Glutamatergic neuron (in vitro differentiated cells): ENCODE results near the gene PRCD. TPM values are rescaled to one million over a fixed set of nuclear protein-coding genes. Genes with fewer than 3 reads are reported as not detected.

Source experiments
- DNase-seq: peaks from one replicate; pipeline ENCODE4 v3.0.0; 2022
- H3K27ac Mint-ChIP-seq: one replicate; pipeline ENCODE4 v1.8.0; 2020; ENCODE audit warnings: mild to moderate bottlenecking, mixed read lengths, inconsistent platforms; ENCODE audit not compliant: unreplicated experiment
- H3K27me3 Mint-ChIP-seq: one replicate; pipeline ENCODE4 v1.8.0; 2020; ENCODE audit warnings: mild to moderate bottlenecking, moderate library complexity, mixed read lengths, inconsistent platforms; ENCODE audit not compliant: unreplicated experiment
- H3K36me3 Mint-ChIP-seq: one replicate; pipeline ENCODE4 v1.8.0; 2020; ENCODE audit warnings: mild to moderate bottlenecking, mixed read lengths, inconsistent platforms; ENCODE audit not compliant: unreplicated experiment
- H3K4me1 Mint-ChIP-seq: one replicate; pipeline ENCODE4 v1.8.0; 2020; ENCODE audit warnings: mild to moderate bottlenecking, low read depth, mixed read lengths, inconsistent platforms; ENCODE audit not compliant: unreplicated experiment
- H3K4me3 Mint-ChIP-seq: one replicate; pipeline ENCODE4 v1.8.0; 2020; ENCODE audit warnings: mild to moderate bottlenecking, mixed read lengths, inconsistent platforms; ENCODE audit not compliant: unreplicated experiment
- H3K9me3 Mint-ChIP-seq: one replicate; pipeline ENCODE4 v1.8.0; 2020; ENCODE audit warnings: mild to moderate bottlenecking, moderate library complexity, mixed read lengths, inconsistent platforms; ENCODE audit not compliant: unreplicated experiment
- total RNA-seq: library from RNA; stranded (reverse); fragmentation: NEBNext Ultra II Directional; extraction: Animal tissue kit (Norgen Biotek cat#: 25700); gene quantifications from one replicate; pipeline ENCODE4 v1.2.1, GENCODE V29; 2021; ENCODE audit not compliant: unreplicated experiment
- TF ChIP-seq, protein P1 (sequence below): fragments of 200-600 bp; sonication (generic); IDR thresholded peaks from one replicate; pipeline ENCODE4 v1.5.0; 2021; ENCODE audit not compliant: partially characterized antibody, unreplicated experiment

The PRCD gene
- total RNA-seq, 1 donor from 2014 or later, result 1.4 TPM

DNA sequence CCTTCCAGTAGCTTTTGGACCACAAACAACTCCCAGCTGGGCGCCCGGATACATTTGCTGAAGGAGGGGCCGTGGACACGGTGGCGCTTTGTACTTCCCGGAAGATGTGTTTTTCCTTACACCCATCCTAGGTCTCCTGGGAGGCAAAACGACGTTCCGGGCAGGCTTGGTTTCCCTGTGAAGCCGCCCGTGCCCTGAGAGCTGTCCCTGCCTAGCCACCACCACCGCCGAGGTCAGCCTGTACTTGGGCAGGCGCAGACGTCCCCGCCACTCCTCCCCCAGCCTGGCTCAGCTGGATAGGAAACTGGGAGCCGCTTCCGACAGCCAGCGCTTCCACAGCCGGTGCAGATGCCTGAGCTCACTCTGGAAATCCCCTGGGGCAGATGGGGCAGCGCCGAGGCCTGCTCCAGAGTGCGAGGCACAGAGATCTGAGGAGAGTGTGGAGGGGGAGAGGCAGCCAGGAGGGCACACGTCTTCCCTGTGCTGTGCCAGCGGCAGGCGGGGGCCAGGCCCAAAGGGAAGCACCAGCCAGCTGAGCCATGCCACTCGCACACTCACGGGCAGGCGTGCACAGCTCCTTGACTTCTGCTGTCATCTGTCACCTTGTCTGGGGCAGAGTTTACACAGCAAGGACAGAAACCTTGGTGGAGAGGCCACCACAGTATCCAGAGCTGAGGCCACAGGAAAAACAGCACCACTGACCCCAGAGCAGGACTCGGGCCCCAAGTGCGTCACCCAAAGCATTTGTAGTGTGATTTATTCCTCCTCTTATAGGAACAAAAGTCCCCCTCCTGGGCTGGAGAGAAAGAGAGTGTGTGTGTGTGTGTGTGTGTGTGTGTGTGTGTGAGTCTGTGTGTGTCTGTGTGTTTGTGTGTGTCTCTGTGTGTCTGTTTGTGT, 41.6 kb upstream of the PRCD start:
- no peaks in the 10 kb centered on the region for H3K36me3 Mint-ChIP-seq
- peak overlapping the region; percentile 82 for H3K27ac Mint-ChIP-seq
- peaks cover 7% of the 10 kb centered on the region for H3K9me3 Mint-ChIP-seq
- DNase-seq, result peak; percentile 88
- TF ChIP-seq, protein P1, sequence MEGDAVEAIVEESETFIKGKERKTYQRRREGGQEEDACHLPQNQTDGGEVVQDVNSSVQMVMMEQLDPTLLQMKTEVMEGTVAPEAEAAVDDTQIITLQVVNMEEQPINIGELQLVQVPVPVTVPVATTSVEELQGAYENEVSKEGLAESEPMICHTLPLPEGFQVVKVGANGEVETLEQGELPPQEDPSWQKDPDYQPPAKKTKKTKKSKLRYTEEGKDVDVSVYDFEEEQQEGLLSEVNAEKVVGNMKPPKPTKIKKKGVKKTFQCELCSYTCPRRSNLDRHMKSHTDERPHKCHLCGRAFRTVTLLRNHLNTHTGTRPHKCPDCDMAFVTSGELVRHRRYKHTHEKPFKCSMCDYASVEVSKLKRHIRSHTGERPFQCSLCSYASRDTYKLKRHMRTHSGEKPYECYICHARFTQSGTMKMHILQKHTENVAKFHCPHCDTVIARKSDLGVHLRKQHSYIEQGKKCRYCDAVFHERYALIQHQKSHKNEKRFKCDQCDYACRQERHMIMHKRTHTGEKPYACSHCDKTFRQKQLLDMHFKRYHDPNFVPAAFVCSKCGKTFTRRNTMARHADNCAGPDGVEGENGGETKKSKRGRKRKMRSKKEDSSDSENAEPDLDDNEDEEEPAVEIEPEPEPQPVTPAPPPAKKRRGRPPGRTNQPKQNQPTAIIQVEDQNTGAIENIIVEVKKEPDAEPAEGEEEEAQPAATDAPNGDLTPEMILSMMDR, result no peak
- H3K4me3 Mint-ChIP-seq, result peak overlapping the region; percentile 74
- peaks cover 12% of the 10 kb centered on the region for H3K27me3 Mint-ChIP-seq
- H3K4me1 Mint-ChIP-seq, result peaks cover 17% of the 10 kb centered on the region

GRCh38 chr17:76498876-76499251, 41.0 kb upstream of the PRCD start:
- Mint-ChIP-seq H3K4me3 (peak overlapping the region; percentile 74), H3K27ac (peak overlapping the region; percentile 82), H3K27me3 (peaks cover 12% of the 10 kb centered on the region), H3K36me3 (no peaks in the 10 kb centered on the region), H3K4me1 (peaks cover 16% of the 10 kb centered on the region), H3K9me3 (peaks cover 7% of the 10 kb centered on the region)
- TF ChIP-seq, protein P1, result no peak
- no peak for DNase-seq

DNA sequence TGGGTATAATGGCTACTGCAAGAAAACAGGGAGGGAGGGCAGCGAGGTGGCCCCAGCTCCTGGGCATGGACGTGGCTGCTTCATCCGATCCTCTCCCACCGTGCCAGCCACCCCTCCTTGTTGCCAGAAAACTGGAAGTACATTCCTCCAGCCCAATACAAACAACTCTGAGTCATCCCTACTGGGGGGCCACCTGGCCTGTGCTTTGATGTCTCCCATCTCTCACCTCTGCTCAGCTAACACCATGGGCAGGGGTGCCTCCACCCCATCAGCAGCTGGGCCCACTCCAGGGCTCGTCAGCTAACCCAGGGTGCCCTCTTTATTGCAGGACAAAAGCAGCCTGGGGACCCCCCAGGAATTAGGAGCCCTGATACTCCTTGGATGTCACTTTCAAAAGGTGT, 40.6 kb upstream of the PRCD start:
- TF ChIP-seq, protein P1, result no peak
- Mint-ChIP-seq H3K4me1 (peaks cover 16% of the 10 kb centered on the region), H3K36me3 (no peaks in the 10 kb centered on the region), H3K4me3 (no peak overlapping the region), H3K9me3 (peaks cover 7% of the 10 kb centered on the region), H3K27ac (no peak overlapping the region), H3K27me3 (peaks cover 12% of the 10 kb centered on the region)
- DNase-seq, result no peak

DNA sequence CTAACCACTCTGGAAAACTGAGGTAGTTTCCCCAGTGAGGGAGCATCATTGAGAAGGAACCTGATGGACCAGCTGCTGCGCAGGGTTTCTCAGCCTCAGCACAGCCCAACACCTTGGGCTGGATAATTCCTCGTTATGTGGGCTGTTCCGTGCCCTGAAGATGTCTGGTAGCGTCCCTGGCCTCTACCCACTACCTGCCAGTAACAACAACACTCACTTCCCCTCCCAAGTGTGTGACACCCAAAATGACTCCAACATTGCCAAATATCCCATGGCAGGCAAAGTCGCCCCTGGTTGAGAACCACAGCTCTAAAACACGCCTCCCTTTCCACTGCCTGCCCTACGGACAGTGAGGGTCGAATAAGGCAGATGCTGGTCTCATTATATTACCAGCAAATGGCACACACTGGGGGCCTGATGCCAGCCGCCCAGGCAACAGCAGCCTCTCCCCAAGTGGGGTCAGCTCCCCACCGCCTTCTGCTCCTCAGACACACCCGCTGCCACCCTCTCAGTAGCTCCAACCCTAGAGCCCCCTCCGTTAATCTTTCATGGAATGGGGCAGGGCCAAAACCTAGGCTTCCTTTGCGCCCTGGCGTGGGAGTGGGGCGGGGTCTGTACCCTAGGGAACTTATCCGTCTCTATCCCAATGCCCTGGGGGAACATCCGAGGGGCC, 39.6 kb upstream of the PRCD start:
- TF ChIP-seq, protein P1, result no peak
- Mint-ChIP-seq H3K27ac (no peak overlapping the region), H3K27me3 (peaks cover 12% of the 10 kb centered on the region), H3K9me3 (peaks cover 7% of the 10 kb centered on the region), H3K4me3 (peak overlapping the region; percentile 38), H3K4me1 (peaks cover 16% of the 10 kb centered on the region), H3K36me3 (no peaks in the 10 kb centered on the region)
- DNase-seq, result no peak

DNA sequence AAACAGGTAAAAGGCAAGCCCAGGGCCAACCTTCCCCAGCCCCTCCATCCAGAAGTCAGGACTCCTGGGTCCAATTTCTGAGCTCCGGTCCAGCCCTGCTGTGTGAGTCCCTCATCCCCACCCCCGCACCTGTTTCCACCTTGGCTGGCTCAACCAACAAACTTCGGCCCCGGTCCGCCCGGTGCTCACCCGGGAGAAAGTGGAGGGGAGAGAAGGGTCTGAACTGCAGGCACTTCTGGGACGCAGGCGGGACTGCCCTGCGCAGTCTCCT, 39.2 kb upstream of the PRCD start:
- no peak for DNase-seq
- Mint-ChIP-seq H3K27ac (no peak overlapping the region), H3K4me1 (peaks cover 16% of the 10 kb centered on the region), H3K36me3 (no peaks in the 10 kb centered on the region), H3K9me3 (peaks cover 7% of the 10 kb centered on the region), H3K4me3 (peak overlapping the region; percentile 38), H3K27me3 (peaks cover 12% of the 10 kb centered on the region)
- TF ChIP-seq, protein P1, result no peak
